ENCODE data around the gene ZDHHC1.
"Not testable (repeated sequence)": the region's sequence is repeated elsewhere in the genome, so short reads cannot be mapped to it uniquely, and the experiment has no call there.

Gene ZDHHC1

GRCh38 chr16:67378642-67379041 is 37.6 kb downstream of the ZDHHC1 start:
- in situ Hi-C loops (cut with MboI; ENCODE audit: low sequenced_read_pairs) = no loop called here

- in situ Hi-C loops (cut with MboI; ENCODE audit: low sequenced_read_pairs) = not testable (repeated sequence)
Observed at GRCh38 chr16:67376012-67376411, 40.3 kb downstream of the ZDHHC1 start.

- in situ Hi-C loops (cut with MboI; ENCODE audit: low sequenced_read_pairs) = no loop called here
Observed at GRCh38 chr16:67372664-67373063, 43.6 kb downstream of the ZDHHC1 start.

- in situ Hi-C loops (cut with MboI; ENCODE audit: low sequenced_read_pairs) = no loop called here
Observed at GRCh38 chr16:67370661-67371060, 45.6 kb downstream of the ZDHHC1 start.

GRCh38 chr16:67364600-67365235 is 51.6 kb downstream of the ZDHHC1 start:
- in situ Hi-C loops (cut with MboI; ENCODE audit: low sequenced_read_pairs) = no loop called here

- in situ Hi-C loops (cut with MboI; ENCODE audit: low sequenced_read_pairs) = no loop called here
Observed at GRCh38 chr16:67361038-67361437, 55.2 kb downstream of the ZDHHC1 start.

GRCh38 chr16:67359540-67360269 is 56.6 kb downstream of the ZDHHC1 start:
- in situ Hi-C loops (cut with MboI; ENCODE audit: low sequenced_read_pairs) = not testable (repeated sequence)

GRCh38 chr16:67357561-67357960 is 58.7 kb downstream of the ZDHHC1 start:
- in situ Hi-C loops (cut with MboI; ENCODE audit: low sequenced_read_pairs) = no loop called here

GRCh38 chr16:67356396-67356795 is 59.9 kb downstream of the ZDHHC1 start:
- in situ Hi-C loops (cut with MboI; ENCODE audit: low sequenced_read_pairs) = no loop called here

- in situ Hi-C loops (cut with MboI; ENCODE audit: low sequenced_read_pairs) = not testable (repeated sequence)
Observed at GRCh38 chr16:67352463-67352862, 63.8 kb downstream of the ZDHHC1 start.

GRCh38 chr16:67350324-67350723 is 66.0 kb downstream of the ZDHHC1 start:
- in situ Hi-C loops (cut with MboI; ENCODE audit: low sequenced_read_pairs) = no loop called here

- in situ Hi-C loops (cut with MboI; ENCODE audit: low sequenced_read_pairs) = no loop called here
Observed at GRCh38 chr16:67349172-67349571, 67.1 kb downstream of the ZDHHC1 start.

- in situ Hi-C loops (cut with MboI; ENCODE audit: low sequenced_read_pairs) = no loop called here
Observed at GRCh38 chr16:67346341-67346740, 69.9 kb downstream of the ZDHHC1 start.

GRCh38 chr16:67345401-67345800 is 70.9 kb downstream of the ZDHHC1 start:
- in situ Hi-C loops (cut with MboI; ENCODE audit: low sequenced_read_pairs) = no loop called here
